GM18870 (cell line): ENCODE results near the gene STAC2.
A peak's percentile ranks its signal among the peaks of the same experiment; 100 is the strongest.

Source experiments
- ATAC-seq: cut with Tn5 transposase; IDR thresholded peaks from one replicate; pipeline ENCODE4 v1.9.1; 2021; ENCODE audit warnings: moderate library complexity; ENCODE audit not compliant: unreplicated experiment

Gene STAC2

DNA sequence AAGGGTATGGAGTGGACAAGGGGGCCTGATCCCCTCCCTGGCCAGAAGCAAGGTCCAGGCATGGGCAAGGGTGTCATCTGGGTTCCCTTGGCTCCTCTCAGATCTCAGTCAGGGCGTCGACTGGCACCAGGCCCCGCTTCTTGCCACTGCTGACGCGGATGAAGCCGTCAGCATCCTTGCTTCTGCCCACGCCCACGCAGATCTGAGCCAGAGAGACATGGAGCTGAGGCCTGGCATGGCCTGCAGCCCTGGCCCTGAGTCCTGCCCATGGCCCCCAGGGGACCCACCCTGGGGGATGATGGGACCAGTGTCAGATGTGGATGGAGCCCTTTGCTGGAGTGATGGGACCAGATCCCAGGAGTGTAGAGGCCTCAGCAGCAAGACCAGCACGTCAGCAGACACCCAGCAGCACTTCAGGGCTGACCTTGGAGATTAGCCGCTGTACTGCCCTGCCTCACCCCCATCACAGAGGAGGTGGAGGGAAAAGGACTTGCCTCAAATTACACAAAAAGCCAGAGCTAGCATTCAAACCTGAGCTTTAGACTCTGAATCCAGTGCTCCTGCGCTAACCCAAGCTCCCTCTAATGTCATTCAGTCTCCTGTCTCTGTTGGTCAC lies 13.4 kb downstream of the STAC2 start:
- ATAC-seq: no peak

- ATAC-seq: no peak
These were observed 15.7 kb downstream of the STAC2 start for GRCh38 chr17:39210093-39210434.

- ATAC-seq: no peak
These were observed 16.2 kb downstream of the STAC2 start for GRCh38 chr17:39209317-39210092.

DNA sequence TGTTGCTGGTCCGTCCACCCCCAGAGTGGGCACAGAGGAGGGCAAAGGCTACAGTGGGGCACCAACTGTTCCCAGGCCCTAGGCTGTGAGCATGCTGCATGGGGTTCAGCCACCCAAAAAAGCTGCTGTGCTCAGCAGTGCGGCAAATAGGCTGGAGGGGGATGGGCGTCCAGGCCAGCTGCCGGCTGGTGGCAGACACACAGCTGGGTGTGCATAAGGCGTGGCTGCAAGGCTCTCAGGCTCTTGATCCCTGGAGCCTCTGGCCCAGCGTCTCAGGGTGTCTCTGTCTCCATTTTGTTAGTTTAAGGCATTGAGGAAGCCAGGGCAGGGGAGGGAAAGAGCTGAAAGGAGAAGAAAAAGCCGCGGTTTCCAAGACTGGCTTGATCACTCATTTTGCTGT lies 16.9 kb downstream of the STAC2 start:
- ATAC-seq: no peak

DNA sequence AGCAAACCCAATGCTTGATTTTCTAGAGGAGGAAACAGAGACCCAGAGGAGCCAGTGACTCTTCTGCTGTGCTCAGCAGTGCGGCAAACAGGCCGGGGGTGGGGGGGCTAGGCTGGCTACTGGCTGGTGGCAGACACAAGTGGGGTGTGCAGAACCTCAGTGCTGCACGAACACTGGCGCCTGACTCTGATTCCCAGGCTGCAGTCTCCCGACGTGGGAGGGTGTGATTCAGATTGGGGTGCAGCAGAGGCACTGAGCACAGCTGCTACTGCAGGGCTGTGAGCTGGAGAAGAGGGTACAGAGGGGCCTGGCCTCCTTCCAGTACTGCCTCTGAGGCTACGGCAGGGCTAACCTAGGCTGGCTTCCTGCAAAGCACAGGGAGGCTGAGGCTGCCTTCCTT lies 17.6 kb downstream of the STAC2 start:
- no peak for ATAC-seq

GRCh38 chr17:39205112-39205526 lies 20.6 kb downstream of the STAC2 start:
- no peak for ATAC-seq

- no peak for ATAC-seq
These were observed 21.5 kb downstream of the STAC2 start for GRCh38 chr17:39204245-39204644.

DNA sequence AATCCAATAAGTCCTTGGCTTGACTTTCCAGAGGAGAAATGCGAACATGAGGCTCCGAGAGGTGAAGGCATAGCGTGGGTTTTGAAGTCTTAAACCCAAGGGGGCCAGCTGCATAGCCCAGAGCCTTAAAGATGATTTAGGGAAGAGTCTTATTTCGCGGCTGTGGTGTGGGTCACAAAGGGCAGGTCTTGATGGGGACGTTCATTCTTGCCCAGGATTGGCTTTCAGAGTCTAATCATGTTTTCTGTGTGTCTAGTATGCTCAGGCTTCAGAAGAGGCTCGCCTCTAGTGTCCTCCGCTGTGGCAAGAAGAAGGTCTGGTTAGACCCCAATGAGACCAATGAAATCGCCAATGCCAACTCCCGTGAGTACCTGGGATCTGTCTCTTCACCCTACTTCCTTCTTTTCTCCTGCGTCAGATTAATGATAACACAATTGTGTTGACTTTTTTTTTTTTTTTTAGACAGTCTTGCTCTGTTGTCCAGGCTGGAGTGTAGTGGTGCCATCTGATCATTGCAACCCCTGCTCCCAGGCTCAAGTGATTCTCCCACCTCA lies 24.7 kb downstream of the STAC2 start:
- ATAC-seq: no peak

- peak; percentile 30 for ATAC-seq
These were observed 25.5 kb downstream of the STAC2 start, which contains the start of gene RPL19 for GRCh38 chr17:39200070-39200879. Gene RPL19, plus strand, starts transcription at chr17:39200283. Its CDS starts 62 bp downstream, at chr17:39200345.

GRCh38 chr17:39199820-39200069 lies 26.0 kb downstream of the STAC2 start:
- ATAC-seq: peak; percentile 77

DNA sequence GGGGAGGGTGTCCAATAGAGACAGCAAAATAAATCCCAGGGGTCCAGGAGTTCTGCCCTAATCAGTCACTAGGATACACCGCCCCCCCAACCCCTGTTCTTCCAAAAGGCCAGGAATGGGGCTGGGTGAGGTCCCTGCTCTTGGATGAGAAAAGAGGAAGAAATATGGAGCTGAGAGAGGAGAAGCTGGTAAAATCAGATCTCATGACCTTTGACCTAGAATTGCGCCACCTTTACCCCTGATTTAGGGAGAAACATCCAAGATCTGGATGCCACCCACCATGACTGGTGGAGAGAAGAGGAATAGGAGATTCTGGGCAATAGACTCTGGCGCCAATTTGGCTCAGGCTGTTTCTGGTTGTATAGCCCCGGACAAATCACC lies 27.6 kb downstream of the STAC2 start:
- no peak for ATAC-seq

DNA sequence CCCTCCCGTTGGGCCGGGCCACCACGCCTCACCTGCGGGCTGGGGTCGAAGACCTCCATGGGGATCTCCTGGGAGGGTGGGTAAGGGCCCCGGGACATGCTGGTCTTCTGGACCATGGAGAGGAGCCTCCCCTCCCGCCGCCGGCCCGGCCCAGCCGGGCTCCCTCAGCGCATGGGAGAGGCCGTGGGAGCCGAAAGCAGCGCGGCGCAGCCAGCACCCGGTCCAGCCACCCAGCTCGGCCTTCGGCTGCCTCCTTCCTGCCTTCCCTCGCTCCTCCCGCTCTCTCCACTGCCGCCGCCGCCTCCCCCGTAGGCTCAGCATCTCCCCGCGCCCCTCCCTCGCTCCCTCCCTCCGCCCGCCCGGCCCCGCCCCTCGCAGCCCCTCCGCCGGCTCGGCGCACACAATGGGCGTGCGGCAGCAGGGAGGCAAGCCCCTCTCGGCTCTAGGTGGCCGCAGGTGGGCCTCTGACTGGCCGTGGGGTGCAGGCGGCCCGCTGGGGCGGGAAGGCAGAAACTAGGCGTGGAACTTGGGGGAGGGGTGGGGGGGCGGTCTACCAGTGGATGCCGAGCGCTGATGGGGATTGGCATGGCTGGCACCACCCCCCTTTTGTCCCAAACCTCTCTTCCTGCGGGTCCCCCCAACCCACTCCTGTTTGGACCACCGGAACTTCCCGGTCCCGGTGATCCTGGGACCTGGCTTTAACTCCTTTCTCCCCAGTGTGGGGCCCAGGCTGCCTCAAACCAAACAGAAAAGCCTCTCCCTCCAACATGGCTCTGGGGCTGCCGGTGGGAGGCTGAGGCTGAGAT lies 28.2 kb downstream of the STAC2 start, which contains the start of gene CACNB1:
CACNB1 (minus strand) TSS at position 290 of the 806 bp plus-strand sequence; CDS start at position 116, 174 bp downstream.
- no peak for ATAC-seq

DNA sequence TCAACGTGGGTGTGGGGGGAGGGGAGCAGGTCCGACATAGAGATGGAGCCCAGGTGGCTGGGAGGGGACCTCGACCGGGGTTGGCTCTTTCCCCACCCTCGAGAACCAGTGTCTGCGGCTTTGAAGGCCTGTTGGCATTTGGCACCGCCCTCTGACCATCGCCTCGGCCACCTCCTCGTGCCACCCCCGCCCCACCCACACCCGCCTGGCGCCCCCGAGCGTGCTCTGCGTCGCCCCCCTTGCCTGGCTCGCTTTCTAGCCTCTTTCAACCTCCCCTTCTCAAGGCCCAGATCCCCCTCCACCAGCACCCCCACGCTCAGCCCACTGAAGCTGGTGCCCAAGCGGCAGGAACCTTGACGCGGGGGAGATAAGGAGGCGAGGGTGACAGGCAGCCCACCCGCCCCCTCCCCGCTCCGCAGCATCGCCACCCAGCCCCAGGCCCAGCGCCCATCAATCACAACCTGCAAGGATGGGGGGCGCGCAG lies 28.9 kb downstream of the STAC2 start:
- no peak for ATAC-seq

- ATAC-seq: no peak
These were observed 29.4 kb downstream of the STAC2 start for GRCh38 chr17:39196241-39196807.

GRCh38 chr17:39195568-39196160 lies 30.1 kb downstream of the STAC2 start:
- no peak for ATAC-seq

DNA sequence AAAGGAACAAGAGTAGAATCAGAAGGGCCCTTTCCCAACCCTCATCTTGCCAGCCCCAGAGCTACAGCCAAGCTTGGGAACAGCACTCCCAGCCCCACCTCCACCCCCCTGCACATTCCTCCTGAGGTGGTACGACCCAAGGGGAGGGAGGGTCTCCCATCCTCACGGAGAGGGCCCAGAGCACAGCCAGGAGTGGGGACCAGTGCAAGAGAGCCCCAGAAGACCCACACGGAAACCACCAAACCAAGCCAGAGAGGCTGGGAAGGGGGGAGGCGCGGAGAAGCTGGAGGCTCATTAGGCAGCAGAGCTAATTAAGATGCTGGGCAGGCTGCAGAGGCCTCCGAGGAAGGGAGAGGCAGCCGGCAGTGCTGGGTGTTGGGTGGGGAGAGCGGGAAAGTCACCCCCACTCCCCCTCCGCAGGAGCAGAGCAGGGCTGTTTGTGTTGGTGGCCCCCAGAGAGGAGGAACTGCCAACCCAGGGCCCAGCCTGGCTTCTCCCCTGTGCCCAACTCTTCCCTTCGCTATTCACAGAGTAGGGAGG lies 30.7 kb downstream of the STAC2 start:
- ATAC-seq: no peak

- no peak for ATAC-seq
These were observed 31.4 kb downstream of the STAC2 start for GRCh38 chr17:39194089-39194984.

DNA sequence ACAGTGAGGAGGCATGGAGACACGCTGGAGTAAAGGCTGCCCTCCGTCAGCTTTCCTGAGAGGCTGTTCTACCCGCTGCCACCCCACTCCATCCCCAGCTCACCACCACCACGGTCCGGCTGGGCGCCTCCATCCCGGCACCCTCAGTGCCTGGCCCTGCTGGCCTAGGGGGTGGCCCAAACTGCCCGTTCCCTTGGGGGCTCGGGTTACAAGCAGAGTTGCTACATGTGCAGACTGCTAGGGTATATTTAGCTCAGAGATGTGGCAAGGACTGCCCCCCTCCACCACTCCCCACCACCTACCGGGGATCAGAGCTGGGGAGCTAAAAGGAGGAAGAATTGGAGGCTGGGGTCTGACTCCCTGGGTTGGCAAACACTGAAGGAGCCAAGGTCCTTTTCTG lies 32.4 kb downstream of the STAC2 start:
- ATAC-seq: no peak

DNA sequence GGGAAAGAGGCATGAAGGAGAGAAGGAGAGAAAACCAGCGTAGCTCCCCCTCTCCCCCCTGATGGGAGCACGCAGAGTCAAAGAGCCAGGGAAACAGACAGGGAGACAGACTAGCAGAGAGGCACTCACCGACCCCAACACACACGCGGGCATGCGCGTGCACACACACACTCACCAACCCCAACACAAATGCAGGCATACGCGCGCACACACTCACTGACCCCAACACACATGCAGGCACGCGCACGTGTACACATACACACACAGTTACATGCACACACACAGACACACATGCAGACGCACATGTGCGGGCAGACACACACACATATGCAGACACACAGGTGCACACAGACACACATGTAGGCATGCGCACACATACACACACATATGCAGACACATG lies 32.8 kb downstream of the STAC2 start:
- no peak for ATAC-seq
